ENCODE data around the gene NEB.

- TF ChIP-seq EZH2 (IDR thresholded peaks at IDR 0.05; ENCODE audit: borderline replicate concordance, insufficient read depth, low read depth, low read length, poor library complexity, severe bottlenecking) = no peak
- TF ChIP-seq CTCF (IDR thresholded peaks at IDR 0.05) = peak; percentile 86
Observed at GRCh38 chr2:151437630-151438029, 296.6 kb downstream of the NEB start.
